GM04503 (cell line): ENCODE measurements around the gene PSMC3.

Source experiments
- DNase-seq: peaks from one replicate; pipeline ENCODE4 v3.0.0-alpha.2; 2012; ENCODE audit warnings: low read depth

PSMC3 gene

DNA sequence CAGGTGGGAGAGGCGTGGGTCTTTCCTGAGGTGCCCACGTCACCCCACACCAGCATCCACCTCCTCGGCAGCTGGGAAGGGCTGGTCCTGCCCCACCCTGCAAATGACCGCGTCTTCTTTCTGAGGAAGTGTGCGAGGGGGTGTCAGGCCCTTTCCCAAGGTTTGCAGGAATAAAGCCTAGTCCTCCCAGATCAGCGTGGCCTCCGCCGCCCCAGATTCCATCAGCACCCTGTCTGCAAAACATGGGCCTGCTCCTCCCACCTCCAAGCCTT is 32.3 kb downstream of the PSMC3 start:
- DNase-seq: no peak

DNA sequence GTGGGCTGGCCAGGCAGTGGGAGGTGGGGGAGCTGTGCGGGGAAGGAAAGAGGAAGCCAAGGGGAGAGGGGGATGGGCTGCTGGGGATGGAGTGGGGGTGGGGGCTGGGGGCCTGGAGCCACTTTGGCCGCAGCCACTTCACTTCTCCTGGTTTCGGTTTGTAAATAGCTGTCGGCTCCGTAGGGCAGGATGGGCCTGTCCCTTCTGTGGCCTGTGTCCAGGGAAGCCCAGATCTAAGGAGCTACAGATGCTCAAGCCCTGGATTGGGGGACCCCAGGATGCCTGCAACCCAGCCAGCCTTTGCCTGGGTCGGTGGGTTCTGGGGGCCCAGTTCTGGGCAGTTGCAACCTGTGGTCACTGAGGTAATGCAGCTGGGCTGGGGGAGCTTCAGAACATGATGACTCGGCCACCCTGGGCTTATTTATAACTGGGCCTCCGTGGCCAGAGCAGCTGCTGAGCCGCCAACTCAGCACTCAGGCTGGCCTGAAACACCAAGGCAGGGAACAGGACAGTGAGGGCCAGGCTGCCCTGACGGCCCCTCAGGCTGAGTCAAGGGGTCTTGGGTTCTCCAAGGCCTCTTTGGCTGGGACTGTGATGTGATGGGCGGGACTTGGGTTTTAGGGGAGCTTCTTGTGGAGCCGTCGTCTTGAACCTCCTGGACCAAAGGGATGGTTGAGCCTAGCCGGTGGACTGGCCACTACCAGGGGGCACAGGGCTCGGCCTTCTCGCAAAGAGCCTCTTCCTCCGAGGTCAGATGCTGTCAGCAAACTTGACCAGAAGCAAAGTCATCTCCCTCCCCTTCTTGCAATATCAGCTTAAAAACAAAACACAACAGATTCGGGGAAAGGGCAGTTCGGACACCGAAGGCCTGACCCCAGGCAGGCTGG is 32.8 kb downstream of the PSMC3 start:
- DNase-seq: no peak

- DNase-seq: no peak
Observed at GRCh38 chr11:47392546-47393162, 33.6 kb downstream of the PSMC3 start.

DNA sequence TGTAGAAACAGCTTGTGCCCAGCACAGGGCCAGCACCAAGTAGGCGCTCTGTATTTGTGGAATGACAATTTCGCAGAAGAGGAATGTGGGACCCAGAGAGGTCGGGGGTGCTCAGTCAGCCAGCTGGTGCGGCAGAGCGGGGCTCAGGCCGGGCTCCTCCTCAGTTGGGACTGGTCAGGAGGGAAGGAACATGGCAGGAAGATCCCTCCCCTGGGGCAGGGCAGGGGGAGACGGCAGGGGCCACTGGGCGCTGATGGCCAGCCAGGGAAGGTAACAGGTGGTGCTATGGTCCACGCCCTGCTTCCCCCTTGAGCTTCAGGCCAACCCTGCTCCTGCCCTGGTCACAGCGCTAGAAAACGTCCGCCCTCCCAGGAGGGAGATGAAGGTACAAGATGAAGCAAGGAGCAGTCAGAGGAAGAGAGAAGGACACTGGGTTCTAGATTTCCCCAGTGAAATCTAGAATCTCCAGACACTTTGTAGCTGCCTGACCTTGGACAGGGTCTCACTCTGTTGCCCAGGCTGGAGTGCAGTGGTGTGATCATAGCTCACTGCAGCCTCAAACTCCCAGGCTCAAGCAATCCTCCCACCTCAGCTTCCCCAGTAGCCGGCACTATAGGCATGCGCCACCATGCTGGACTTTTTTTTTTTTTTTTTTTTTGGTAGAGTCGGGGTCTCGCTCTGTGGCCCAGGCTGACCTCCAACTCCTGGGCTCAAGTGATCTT is 34.4 kb downstream of the PSMC3 start:
- no peak for DNase-seq

- DNase-seq: no peak
Observed at GRCh38 chr11:47391077-47391583, 35.1 kb downstream of the PSMC3 start.

- no peak for DNase-seq
Observed at GRCh38 chr11:47390422-47390760, 35.8 kb downstream of the PSMC3 start.

DNA sequence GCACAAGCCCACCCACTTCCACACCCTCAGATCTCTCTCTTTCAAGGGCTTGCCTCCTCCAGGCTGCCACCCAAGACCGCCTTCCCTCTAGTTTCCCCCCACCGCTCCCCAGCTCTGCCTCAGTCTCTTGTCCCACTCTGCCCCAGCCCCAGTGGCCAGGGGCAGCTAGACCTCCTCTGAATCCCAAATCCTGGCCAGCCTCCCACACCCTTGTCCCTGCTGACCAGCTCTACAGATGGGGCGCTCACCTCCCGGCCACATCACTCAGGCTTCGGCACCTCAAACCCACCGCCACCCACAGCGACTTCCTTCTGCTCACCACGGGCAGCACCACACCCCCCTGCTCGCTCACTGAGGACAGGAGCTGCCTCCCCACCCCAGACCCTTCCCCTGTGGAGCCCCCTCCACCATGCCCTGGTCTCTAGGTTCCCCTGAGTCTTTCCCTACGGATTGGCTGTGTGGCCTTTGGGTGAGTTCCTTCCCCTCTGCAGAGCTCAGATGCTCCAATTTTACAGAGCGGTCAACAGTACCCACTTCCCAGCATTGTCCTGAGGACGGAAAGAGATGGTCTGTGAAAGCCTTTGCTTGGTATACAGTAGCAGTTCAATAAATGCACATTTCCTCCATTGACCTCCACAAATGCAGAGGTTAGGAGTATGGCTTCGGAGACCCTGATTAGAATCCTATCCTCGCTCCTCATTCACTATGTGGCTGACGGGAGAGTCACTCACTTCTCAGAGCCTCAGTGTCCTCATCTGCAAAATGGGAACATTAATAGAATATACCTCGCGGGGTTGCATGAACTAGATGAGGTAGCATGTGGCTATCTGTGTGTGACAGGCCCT is 36.4 kb downstream of the PSMC3 start:
- no peak for DNase-seq

DNA sequence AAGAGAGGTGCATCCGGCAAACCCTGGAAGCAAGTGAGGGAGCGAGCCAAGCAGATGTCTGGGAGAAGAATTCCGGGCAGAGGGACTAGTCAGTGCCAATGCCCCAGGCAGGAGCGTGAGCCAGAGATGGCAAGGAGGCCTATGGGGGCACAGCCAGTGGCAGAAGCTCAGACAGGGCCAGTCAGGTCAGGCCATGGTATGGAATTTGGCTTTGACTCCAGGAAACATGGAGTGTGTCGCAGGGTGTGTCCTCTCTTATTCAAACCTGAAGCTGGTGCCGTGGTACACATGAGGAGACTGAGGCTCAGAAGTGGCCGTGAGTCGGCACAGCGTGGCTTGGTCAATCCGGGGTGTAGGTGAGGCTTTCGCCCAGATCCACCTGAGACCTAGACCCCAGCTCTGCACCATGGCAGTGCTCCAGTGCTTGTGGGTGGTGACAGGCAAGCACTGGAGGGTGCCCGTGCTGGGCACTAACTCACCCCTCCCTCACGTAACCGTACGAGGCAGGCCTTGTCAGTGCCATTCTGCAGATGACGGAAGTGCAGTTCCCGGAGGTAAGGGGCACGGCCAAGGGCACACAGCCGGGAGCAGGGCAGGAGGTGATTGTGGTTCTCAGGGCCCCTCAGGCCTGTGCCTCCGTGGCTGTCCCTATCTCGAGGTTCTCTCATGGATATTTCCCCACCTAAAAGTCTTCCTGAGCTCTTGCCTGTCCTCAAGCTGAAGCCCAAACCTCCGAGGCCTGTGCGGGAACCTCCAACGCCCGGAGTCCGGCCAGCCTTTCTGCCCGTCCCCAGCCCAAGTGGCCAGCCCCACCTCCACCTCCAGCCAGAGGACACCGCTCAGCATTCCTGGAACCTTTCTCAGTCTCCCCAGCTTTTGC is 37.3 kb downstream of the PSMC3 start:
- no peak for DNase-seq

GRCh38 chr11:47387944-47388696 is 38.1 kb downstream of the PSMC3 start:
- no peak for DNase-seq

GRCh38 chr11:47384498-47384897 is 41.7 kb downstream of the PSMC3 start:
- DNase-seq: no peak

DNA sequence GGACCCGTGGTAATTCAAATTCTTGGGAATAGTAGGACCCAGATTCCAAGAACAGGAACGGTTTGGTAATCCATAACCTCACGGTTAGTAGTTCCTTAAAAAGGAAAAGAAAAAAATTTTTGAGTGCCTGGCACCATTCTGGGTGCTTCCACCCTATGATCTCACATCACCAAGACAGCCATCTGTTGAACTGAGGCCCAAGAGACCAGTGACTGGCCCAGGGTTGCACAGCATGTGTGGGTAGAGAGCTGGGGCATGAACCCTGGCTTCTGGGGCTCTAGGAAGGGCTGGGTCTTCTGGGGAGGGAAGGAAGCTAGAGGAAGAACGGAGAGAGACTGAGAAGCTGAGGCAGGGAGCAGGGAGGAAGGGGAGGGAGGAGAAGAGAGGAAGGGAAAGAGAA is 43.2 kb downstream of the PSMC3 start:
- DNase-seq: no peak

DNA sequence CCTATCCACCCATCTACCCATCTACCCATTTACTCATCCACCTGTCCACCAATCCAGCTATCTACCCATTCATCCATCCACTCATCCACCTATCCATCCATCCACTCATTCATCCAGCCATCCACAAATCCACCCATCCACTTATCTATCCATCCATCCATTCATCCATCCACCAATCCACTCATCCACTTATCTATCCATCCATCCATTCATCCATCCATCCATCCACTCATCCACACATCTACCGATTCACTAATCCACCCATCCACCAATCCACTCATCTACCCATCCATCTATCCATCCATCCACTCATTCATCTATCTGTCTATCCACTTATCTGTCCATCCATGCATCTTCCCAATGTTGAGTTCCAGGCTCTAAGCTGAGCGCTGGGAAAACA is 46.2 kb downstream of the PSMC3 start:
- no peak for DNase-seq

GRCh38 chr11:47379317-47379716 is 46.9 kb downstream of the PSMC3 start:
- no peak for DNase-seq

- no peak for DNase-seq
Observed at GRCh38 chr11:47378836-47379170, 47.4 kb downstream of the PSMC3 start.

DNA sequence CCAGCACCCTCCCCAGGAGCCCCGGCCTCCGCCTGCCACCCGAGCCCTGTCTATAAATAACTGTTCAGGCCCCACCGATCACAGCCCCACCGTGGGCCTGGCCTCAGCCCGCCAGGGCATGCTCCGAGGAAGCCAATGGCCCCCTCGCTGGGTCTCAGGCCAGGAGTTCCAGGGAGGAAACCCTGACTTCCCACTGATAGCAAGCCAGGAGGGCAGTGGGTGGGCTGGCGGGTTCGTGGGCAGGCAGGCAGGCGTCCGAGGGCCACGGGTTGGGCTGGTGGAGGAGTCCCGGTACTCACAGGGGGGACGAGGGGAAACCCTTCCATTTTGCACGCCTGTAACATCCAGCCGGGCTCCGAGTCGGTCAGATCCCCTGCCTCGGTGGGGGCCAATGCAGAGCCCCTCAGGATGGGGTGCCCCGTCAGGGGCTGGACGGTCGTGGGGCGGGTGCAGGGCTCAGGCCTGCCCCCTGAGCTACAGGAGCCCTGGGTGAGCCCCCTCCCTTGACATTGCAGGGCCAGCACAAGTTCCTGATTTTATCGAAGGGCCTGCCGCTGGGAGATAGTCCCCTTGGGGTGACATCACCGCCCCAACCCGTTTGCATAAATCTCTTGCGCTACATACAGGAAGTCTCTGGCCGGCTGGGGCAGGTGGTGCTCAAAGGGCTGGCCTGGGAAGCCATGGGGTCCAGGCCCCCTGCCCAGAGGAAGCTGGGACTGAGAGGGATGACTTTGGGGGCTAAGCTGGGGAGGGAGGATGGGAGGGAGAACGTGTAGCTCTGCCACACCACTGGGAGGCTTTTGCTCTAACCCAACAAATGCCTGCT is 48.0 kb downstream of the PSMC3 start, which contains the start of gene SPI1:
TSS of gene SPI1 (minus strand) at position 538 of the 826 bp plus-strand sequence. CDS start at position 344, 194 bp downstream.
- no peak for DNase-seq

GRCh38 chr11:47377571-47378009 is 48.6 kb downstream of the PSMC3 start:
- DNase-seq: no peak

- DNase-seq: no peak
Observed at GRCh38 chr11:47376525-47377371, 49.5 kb downstream of the PSMC3 start.

GRCh38 chr11:47376107-47376524 is 50.1 kb downstream of the PSMC3 start:
- DNase-seq: no peak
